ENCODE measurements around the gene CCNT1. TPM values are rescaled to one million over a fixed set of nuclear protein-coding genes. Genes with fewer than 3 reads are reported as not detected.
A peak's percentile ranks its signal among the peaks of the same experiment; 100 is the strongest.

The CCNT1 gene
- polyA plus RNA-seq, 2 of the 4 experiments (the other 2 are of a cell fraction), result 13.0 to 54.5 TPM

DNA sequence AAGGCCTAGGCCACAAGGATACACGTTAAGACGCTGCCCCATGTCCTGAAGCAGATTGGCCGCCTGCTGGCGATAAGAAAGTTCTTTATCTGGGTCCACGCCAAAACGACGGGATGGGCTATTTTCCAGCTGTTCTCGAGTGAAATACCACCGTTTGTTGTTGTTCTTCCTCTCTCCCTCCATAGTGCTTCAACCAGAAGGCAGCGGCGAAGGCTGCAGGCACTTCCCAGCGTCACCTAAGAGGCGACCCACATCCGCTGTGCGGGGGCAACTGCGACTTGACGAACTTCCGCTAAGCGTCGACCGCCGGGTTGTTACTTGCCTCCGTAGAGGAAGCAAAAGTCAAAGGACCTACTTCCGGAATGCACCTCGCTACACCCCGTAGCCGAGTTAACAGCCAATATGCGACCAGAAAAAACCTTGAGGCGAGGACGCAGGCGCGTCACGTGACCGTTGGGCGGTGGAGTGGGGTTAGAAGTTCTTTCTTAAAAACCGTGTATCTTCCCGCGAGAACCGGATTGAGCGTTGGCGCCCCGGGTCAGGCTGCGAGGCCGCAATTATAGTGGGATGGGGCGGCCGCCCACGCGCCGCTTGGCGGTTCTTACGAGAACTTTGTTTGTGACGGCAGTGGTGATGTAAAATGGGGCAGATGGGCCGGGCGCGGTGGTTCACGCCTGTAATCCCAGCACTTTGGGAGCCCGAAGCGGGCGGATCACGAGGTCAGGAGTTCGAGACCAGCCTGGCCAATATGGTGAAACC, at the start of gene CCNT1 (continued):
- TF ChIP-seq MYC (IDR thresholded peaks at IDR 0.05; ENCODE audit: borderline replicate concordance, low read length), result 0 out of 2 replicates have a peak, but pooled peaks have one; percentile 72

DNA sequence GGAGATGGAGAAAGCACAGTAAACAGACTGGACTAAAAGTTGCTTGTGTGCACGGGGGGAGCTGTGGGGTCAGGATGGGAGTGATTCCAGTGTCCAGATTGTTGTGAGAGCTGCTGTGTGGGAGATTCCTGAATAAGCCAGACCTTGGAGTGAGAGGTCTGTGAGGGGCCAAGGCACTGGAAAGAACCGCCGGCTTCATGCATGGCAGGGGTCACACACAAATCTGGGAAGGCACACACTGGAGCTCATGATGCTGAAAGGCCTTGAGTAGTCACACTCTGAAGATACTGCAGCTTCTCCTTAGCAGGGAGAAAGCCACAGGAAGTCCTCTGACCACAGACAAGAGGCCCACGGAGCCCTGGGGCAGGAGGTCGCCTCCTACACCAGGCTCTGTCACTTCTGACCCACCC, 49.3 kb upstream of the CCNT1 start:
- H3K4me2 ChIP-seq, result no peak overlapping the region
- DNase-seq (ENCODE audit: low read depth in 1 of 2, low spot score in 1 of 2), result no peak

GRCh38 chr12:48764521-48764920, 48.0 kb upstream of the CCNT1 start:
- DNase-seq (ENCODE audit: low read depth in 1 of 2, low spot score in 1 of 2) (no peak), FAIRE-seq (no peak), ATAC-seq (no peak)
- POLR2A ChIA-PET, result no interaction called here
- CTCF ChIA-PET, result interaction anchor here (1.5 to 9.0 kb wide), 5 partner anchors 11 to 65 kb away, joined by 4 to 82 read pairs (median 6); no protein-coding TSS in a partner anchor
- no peaks in the 10 kb centered on the region for H3K9me3 ChIP-seq
- no peaks in the 10 kb centered on the region for H3K4me1 ChIP-seq
- H3K4me2 ChIP-seq, result no peak overlapping the region
- H3K27ac ChIP-seq, result no peak overlapping the region
- H3K4me3 ChIP-seq, result no peak overlapping the region
- 83% methylated on average over 2 of the region's 2 CpGs for WGBS (ENCODE audit: missing lambda C conversion rate)
- TF ChIP-seq CBX2 (IDR thresholded peaks at IDR 0.05; ENCODE audit: borderline replicate concordance, low read depth), result no peak
- TF ChIP-seq ZSCAN20 (CRISPR knock-in tag; IDR thresholded peaks at IDR 0.05), result no peak
- TF ChIP-seq KDM5A (IDR thresholded peaks at IDR 0.05), result no peak
- TF ChIP-seq POLR2AphosphoS2 (conservative IDR thresholded peaks at IDR 0.05; ENCODE audit: low read length), result no peak
- TF ChIP-seq CHD2 (IDR thresholded peaks at IDR 0.05; ENCODE audit: low read length, partially characterized antibody), result no peak
- TF ChIP-seq RARB (CRISPR knock-in tag; IDR thresholded peaks at IDR 0.05), result no peak
- TF ChIP-seq, protein P1, sequence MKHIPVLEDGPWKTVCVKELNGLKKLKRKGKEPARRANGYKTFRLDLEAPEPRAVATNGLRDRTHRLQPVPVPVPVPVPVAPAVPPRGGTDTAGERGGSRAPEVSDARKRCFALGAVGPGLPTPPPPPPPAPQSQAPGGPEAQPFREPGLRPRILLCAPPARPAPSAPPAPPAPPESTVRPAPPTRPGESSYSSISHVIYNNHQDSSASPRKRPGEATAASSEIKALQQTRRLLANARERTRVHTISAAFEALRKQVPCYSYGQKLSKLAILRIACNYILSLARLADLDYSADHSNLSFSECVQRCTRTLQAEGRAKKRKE (CRISPR knock-in tag; IDR thresholded peaks at IDR 0.05; ENCODE audit: low read depth), result no peak
- TF ChIP-seq ZC3H11A (IDR thresholded peaks at IDR 0.05), result no peak
- no peak for TF ChIP-seq TFCP2L1 (CRISPR knock-in tag; IDR thresholded peaks at IDR 0.05)
- no peak for TF ChIP-seq CEBPB (IDR thresholded peaks at IDR 0.05)
- TF ChIP-seq ESRRA (IDR thresholded peaks at IDR 0.05; ENCODE audit: borderline replicate concordance, low read length), result no peak
- TF ChIP-seq EP300 (IDR thresholded peaks at IDR 0.05), result no peak

More for the DNA sequence above, 49.3 kb upstream of the CCNT1 start:
- ATAC-seq, result no peak
- ChIA-PET CTCF (interaction anchor here (0.6 to 9.0 kb wide), 11 partner anchors 13 to 64 kb away, joined by 3 to 82 read pairs (median 4); no protein-coding TSS in a partner anchor), POLR2A (no interaction called here)
- Histone ChIP-seq H3K4me3 (no peak overlapping the region), H3K4me1 (no peaks in the 10 kb centered on the region), H3K27ac (no peak overlapping the region), H3K9me3 (no peaks in the 10 kb centered on the region)
- WGBS (ENCODE audit: missing lambda C conversion rate), result 85% methylated on average over 5 of the region's 5 CpGs
- TF ChIP-seq E2F6 (IDR thresholded peaks at IDR 0.05; ENCODE audit: borderline replicate concordance, low read depth) (no peak), NPAS2 (CRISPR knock-in tag; IDR thresholded peaks at IDR 0.05; ENCODE audit: borderline replicate concordance) (no peak), POLR2A (IDR thresholded peaks at IDR 0.05; ENCODE audit: low read length) (no peak), USF2 (IDR thresholded peaks at IDR 0.05) (no peak), MAX (IDR thresholded peaks at IDR 0.05) (no peak), JUN (IDR thresholded peaks at IDR 0.05) (no peak), POLR2AphosphoS2 (conservative IDR thresholded peaks at IDR 0.05; ENCODE audit: low read length) (no peak), HES2 (IDR thresholded peaks at IDR 0.05) (no peak), GATA3 (IDR thresholded peaks at IDR 0.05; ENCODE audit: borderline replicate concordance) (no peak), HOXB13 (CRISPR knock-in tag; IDR thresholded peaks at IDR 0.05; ENCODE audit: low read depth) (no peak), FOSL2 (IDR thresholded peaks at IDR 0.05) (no peak), FOSL2 (CRISPR knock-in tag; IDR thresholded peaks at IDR 0.05) (no peak), MAFK (IDR thresholded peaks at IDR 0.05; ENCODE audit: partially characterized antibody) (no peak), RFX5 (IDR thresholded peaks at IDR 0.05) (no peak), CEBPB (IDR thresholded peaks at IDR 0.05) (no peak), CBX2 (IDR thresholded peaks at IDR 0.05; ENCODE audit: borderline replicate concordance, low read depth) (no peak), SREBF2 (IDR thresholded peaks at IDR 0.05) (no peak), MYC (IDR thresholded peaks at IDR 0.05; ENCODE audit: borderline replicate concordance, low read length) (no peak)
- TF ChIP-seq, protein P2, sequence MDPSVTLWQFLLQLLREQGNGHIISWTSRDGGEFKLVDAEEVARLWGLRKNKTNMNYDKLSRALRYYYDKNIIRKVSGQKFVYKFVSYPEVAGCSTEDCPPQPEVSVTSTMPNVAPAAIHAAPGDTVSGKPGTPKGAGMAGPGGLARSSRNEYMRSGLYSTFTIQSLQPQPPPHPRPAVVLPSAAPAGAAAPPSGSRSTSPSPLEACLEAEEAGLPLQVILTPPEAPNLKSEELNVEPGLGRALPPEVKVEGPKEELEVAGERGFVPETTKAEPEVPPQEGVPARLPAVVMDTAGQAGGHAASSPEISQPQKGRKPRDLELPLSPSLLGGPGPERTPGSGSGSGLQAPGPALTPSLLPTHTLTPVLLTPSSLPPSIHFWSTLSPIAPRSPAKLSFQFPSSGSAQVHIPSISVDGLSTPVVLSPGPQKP (IDR thresholded peaks at IDR 0.05; ENCODE audit: low read depth, low read length), result no peak
- TF ChIP-seq, protein P3, sequence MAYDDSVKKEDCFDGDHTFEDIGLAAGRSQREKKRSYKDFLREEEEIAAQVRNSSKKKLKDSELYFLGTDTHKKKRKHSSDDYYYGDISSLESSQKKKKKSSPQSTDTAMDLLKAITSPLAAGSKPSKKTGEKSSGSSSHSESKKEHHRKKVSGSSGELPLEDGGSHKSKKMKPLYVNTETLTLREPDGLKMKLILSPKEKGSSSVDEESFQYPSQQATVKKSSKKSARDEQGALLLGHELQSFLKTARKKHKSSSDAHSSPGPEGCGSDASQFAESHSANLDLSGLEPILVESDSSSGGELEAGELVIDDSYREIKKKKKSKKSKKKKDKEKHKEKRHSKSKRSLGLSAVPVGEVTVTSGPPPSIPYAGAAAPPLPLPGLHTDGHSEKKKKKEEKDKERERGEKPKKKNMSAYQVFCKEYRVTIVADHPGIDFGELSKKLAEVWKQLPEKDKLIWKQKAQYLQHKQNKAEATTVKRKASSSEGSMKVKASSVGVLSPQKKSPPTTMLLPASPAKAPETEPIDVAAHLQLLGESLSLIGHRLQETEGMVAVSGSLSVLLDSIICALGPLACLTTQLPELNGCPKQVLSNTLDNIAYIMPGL (CRISPR knock-in tag; IDR thresholded peaks at IDR 0.05; ENCODE audit: borderline replicate concordance), result no peak
- FAIRE-seq, result no peak

All from A549 (cell line).